Measurements from ENCODE around the gene ZNF70. TPM values are rescaled to one million over a fixed set of nuclear protein-coding genes. Genes with fewer than 3 reads are reported as not detected.

Gene ZNF70
- total and polyA plus RNA-seq, 2 of the 13 experiments (the other 11 are each of a cell fraction or from before 2014, with no cell fraction given): 0.62 to 3.6 TPM

DNA sequence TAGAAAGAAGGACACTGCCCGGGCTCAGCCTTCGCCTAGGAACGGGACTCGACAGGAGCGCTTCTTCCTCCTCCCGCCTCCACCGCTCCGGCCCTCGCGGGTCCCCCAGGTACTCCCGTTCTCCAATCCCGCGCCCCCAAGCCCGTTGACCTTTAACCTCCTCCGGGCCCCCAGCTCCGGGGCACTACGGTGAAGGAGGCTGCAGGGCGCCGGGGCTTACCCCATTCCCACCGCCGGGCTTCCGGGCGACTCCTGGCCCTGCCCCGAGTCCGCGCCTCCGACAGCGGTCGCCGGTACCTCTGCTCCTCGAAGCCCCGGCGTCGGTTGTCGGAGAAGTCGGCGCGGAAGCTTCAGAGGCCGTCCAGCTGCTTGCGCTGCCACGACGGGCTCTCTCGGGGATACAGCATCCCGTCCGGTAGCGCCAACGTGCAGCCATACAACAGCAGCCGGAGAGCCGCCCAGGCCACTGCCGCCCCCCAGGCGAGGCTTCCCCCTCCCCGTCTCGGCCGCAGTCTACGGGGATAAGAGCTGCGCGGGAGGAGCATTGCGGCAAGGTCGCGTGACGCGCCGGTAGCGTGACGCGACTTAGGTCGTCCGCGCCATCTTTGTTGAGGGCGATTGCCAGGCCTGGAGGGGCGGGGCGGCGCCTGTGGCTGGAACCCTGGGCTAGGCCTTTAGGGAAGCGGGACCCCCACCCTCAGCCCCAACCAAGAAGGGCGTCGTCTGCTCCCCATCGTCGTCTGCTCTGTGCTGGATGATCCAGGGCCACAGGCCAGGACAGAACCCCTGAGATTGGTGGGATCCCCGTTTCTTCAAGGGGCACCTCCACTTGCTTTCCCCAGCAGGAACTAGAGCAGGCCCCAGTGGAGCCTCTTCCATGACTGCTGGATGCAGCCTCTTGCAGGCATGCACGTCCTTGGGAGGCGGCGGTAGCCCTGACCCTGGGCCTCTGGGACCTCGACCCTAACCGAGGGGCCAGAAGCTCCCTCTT is 33.8 kb downstream of the ZNF70 start (continued):
- peak; percentile 98 for TF ChIP-seq GMEB1 (CRISPR knock-in tag; IDR thresholded peaks at IDR 0.05; ENCODE audit: borderline replicate concordance)
- TF ChIP-seq, protein P1, sequence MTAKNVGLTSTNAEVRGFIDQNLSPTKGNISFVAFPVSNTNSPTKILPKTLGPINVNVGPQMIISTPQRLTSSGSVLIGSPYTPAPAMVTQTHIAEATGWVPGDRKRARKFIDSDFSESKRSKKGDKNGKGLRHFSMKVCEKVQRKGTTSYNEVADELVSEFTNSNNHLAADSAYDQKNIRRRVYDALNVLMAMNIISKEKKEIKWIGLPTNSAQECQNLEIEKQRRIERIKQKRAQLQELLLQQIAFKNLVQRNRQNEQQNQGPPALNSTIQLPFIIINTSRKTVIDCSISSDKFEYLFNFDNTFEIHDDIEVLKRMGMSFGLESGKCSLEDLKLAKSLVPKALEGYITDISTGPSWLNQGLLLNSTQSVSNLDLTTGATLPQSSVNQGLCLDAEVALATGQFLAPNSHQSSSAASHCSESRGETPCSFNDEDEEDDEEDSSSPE (CRISPR knock-in tag; IDR thresholded peaks at IDR 0.05): peak; percentile 88
- 0 out of 2 replicates have a peak, but pooled peaks have one; percentile 39 for TF ChIP-seq NFYB (CRISPR knock-in tag; IDR thresholded peaks at IDR 0.05)
- TF ChIP-seq, protein P2, sequence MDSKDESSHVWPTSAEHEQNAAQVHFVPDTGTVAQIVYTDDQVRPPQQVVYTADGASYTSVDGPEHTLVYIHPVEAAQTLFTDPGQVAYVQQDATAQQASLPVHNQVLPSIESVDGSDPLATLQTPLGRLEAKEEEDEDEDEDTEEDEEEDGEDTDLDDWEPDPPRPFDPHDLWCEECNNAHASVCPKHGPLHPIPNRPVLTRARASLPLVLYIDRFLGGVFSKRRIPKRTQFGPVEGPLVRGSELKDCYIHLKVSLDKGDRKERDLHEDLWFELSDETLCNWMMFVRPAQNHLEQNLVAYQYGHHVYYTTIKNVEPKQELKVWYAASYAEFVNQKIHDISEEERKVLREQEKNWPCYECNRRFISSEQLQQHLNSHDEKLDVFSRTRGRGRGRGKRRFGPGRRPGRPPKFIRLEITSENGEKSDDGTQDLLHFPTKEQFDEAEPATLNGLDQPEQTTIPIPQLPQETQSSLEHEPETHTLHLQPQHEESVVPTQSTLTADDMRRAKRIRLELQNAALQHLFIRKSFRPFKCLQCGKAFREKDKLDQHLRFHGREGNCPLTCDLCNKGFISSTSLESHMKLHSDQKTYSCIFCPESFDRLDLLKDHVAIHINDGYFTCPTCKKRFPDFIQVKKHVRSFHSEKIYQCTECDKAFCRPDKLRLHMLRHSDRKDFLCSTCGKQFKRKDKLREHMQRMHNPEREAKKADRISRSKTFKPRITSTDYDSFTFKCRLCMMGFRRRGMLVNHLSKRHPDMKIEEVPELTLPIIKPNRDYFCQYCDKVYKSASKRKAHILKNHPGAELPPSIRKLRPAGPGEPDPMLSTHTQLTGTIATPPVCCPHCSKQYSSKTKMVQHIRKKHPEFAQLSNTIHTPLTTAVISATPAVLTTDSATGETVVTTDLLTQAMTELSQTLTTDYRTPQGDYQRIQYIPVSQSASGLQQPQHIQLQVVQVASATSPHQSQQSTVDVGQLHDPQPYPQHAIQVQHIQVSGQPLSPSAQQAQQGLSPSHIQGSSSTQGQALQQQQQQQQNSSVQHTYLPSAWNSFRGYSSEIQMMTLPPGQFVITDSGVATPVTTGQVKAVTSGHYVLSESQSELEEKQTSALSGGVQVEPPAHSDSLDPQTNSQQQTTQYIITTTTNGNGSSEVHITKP (CRISPR knock-in tag; IDR thresholded peaks at IDR 0.05; ENCODE audit: low read depth): no peak; the same call in 1 of the 2 replicates
- peak; percentile 76 for TF ChIP-seq CENPT (CRISPR knock-in tag; IDR thresholded peaks at IDR 0.05; ENCODE audit: low read depth)
- TF ChIP-seq TGIF2 (CRISPR knock-in tag; IDR thresholded peaks at IDR 0.05): peak; percentile 68; the same call in 1 of the 2 replicates
- TF ChIP-seq HDAC6 (IDR thresholded peaks at IDR 0.05; ENCODE audit: low read depth, low read length): no peak
- TF ChIP-seq NAIF1 (CRISPR knock-in tag; IDR thresholded peaks at IDR 0.05; ENCODE audit: borderline replicate concordance): peak; percentile 90; the same call in 1 of the 2 replicates
- no peak for TF ChIP-seq ZNF672 (CRISPR knock-in tag; IDR thresholded peaks at IDR 0.05)
- TF ChIP-seq, protein P3, sequence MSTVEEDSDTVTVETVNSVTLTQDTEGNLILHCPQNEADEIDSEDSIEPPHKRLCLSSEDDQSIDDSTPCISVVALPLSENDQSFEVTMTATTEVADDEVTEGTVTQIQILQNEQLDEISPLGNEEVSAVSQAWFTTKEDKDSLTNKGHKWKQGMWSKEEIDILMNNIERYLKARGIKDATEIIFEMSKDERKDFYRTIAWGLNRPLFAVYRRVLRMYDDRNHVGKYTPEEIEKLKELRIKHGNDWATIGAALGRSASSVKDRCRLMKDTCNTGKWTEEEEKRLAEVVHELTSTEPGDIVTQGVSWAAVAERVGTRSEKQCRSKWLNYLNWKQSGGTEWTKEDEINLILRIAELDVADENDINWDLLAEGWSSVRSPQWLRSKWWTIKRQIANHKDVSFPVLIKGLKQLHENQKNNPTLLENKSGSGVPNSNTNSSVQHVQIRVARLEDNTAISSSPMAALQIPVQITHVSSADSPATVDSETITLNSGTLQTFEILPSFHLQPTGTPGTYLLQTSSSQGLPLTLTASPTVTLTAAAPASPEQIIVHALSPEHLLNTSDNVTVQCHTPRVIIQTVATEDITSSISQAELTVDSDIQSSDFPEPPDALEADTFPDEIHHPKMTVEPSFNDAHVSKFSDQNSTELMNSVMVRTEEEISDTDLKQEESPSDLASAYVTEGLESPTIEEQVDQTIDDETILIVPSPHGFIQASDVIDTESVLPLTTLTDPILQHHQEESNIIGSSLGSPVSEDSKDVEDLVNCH (CRISPR knock-in tag; IDR thresholded peaks at IDR 0.05): no peak
- TF ChIP-seq ZNF256 (CRISPR knock-in tag; conservative IDR thresholded peaks at IDR 0.05): 0 out of 2 replicates have a peak, but pooled peaks have one; percentile 79
- TF ChIP-seq ZNF280D (CRISPR knock-in tag; IDR thresholded peaks at IDR 0.05): no peak
- peak; percentile 98 for TF ChIP-seq ZFX (CRISPR knock-in tag; IDR thresholded peaks at IDR 0.05; ENCODE audit: low read depth)
